ENCODE data around the gene RERE.

DNA sequence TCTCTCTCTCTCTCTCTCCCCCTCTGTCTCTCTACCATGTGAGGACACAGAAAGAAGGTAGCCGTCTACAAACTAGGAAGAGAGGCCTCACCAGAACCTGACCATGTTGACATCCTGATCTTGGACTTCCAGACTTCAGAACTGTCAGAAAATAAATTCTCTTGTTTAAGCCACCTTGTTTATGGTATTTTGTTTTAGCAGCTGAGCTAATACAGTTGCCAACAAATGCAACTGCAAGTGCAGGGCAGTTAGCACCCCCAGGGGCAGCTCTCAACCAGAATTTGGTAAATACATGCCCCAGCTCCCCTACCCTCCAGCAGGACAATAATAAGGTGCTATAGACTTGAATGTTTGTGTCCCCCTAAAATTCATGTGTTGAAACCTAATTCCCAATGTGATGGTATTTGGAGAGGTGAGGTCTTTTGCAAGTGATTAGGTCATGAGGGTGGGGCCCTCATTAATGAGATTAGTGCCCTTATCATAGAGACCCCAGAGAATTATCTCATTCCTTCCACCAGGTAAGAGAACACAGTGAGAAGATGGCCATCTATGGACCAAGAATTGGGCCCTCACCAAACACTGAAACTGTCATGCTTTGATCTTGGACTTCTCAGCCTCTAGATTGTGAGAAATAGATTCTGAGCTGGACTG is 506.2 kb downstream of the RERE start:
- TF ChIP-seq CTCF (IDR thresholded peaks at IDR 0.05; ENCODE audit: extremely low read depth in 1 of 2, insufficient read depth in 1 of 2, low read depth in 1 of 2, low read length in 2 of 2) (no peak), POLR2A (IDR thresholded peaks at IDR 0.05; ENCODE audit: low read depth, low read length) (no peak), EZH2 (IDR thresholded peaks at IDR 0.05; ENCODE audit: borderline replicate concordance, low read depth, low read length, severe bottlenecking) (no peak), MAX (IDR thresholded peaks at IDR 0.05; ENCODE audit: insufficient read depth, insufficient read length) (no peak), POLR2AphosphoS5 (IDR thresholded peaks at IDR 0.05; ENCODE audit: insufficient read depth, low read depth, low read length) (no peak)
